Adrenal gland (tissue), 12 donors: ENCODE results near the gene KIF15. TPM values are rescaled to one million over a fixed set of nuclear protein-coding genes. Genes with fewer than 3 reads are reported as not detected.

ENCODE experiments used
- DNase-seq, 7 donors: peaks; one replicate each; pipeline ENCODE4 v3.0.0-alpha.2; 2019 to 2020
- H3K27ac ChIP-seq, 5 donors: fragments of 200-600 bp; sonication (generic) in 4 of 5; 1 replicate in 3 of 5; 2 replicates in 2 of 5; pipeline versions ENCODE4 v1.5.1 to v1.8.0; 2016 to 2020; ENCODE audit warnings: mild to moderate bottlenecking in 1 of 5
- H3K27me3 ChIP-seq: fragments of 200-600 bp; 2 replicates; pipeline ENCODE4 v1.8.0; 2021
- H3K36me3 ChIP-seq, 2 donors: fragments of 200-600 bp; replicated peaks in 1 of 2; 1 replicate in 1 of 2; 2 replicates in 1 of 2; pipeline versions ENCODE4 v1.5.1 to v1.8.0; 2018 to 2022
- H3K4me1 ChIP-seq, 2 donors: fragments of 200-600 bp; replicated peaks in 1 of 2; 1 replicate in 1 of 2; 2 replicates in 1 of 2; pipeline versions ENCODE4 v1.5.1 to v1.8.0; 2018 to 2021
- H3K4me3 ChIP-seq, 4 donors: fragments of 200-600 bp; sonication (generic) in 3 of 4; one replicate each; pipeline ENCODE4 v1.5.1; 2016 to 2018
- H3K9me3 ChIP-seq, 3 donors: fragments of 200-600 bp; sonication (generic) in 1 of 3; replicated peaks in 1 of 3; 1 replicate in 2 of 3; 2 replicates in 1 of 3; pipeline versions ENCODE4 v1.5.1 to v1.8.0; 2016 to 2021
- POLR2A ChIP-seq, 2 donors: fragments of 450-650 bp; IDR thresholded peaks; one replicate each; pipeline ENCODE4 v1.6.1; 2017; ENCODE audit warnings: antibody characterized with exemption in 2 of 2, mild to moderate bottlenecking in 2 of 2, moderate library complexity in 1 of 2
- WGBS, 4 donors: extraction: QIAGEN DNeasy Blood & Tissue Kit in 2 of 4; methylation state at CpG; one replicate each; pipeline versions ENCODE4 v1.1.5 to v1.1.7; 2013 to 2017; 5-methylcytosine and 5-hydroxymethylcytosine counted together
- intact Hi-C, 2 donors: fragments of 100-400 bp; cut with DNase I; formaldehyde crosslinking; loops; one replicate each; pipeline versions ENCODE4 v1.14.1 to v1.15.0; 2022 to 2023
- microRNA counts, 2 donors: library from miRNA; unstranded; fragments of <30 nt; microRNA quantifications; one replicate each; lab custom pipeline; 2016
- polyA plus RNA-seq, 3 donors: library from polyadenylated mRNA; stranded (reverse); fragments of 200-250 nt in 2 of 3; fragments of 350-450 nt in 1 of 3; fragmentation: Illumina TruSeq in 1 of 3; extraction: RNeasy Lipid Tissue Mini Kit (QIAGEN cat#74804) in 1 of 3; gene quantifications; one replicate each; pipeline ENCODE4 v1.2.3, GENCODE V29; 2013 to 2014
- total RNA-seq, 9 donors: library from RNA; depleted of rRNA in 4 of 9; stranded (reverse); fragments of >200 nt in 4 of 9; fragments of 120-200 nt in 1 of 9; fragmentation: NEBNext Ultra II Directional in 1 of 9; extraction: Animal tissue kit (Norgen Biotek cat#: 25700) in 1 of 9; gene quantifications; one replicate each; pipeline versions ENCODE4 v1.1.0 to v1.2.4, GENCODE V29; 2013 to 2023
- TF ChIP-seq, protein P1 (sequence below), 6 experiments: fragments of 450-650 bp in 4 of 6; fragments of 200-600 bp in 2 of 6; sonication (generic) in 1 of 6; IDR thresholded peaks; 1 replicate in 5 of 6; 2 replicates in 1 of 6; pipeline versions ENCODE4 v1.5.1 to v1.8.0; 2016 to 2021; ENCODE audit warnings: antibody characterized with exemption in 6 of 6, mild to moderate bottlenecking in 2 of 6, moderate library complexity in 1 of 6
- donor health status: healthy with polysubstance abuse.
- donor health status: Bipolar disorder and iron deficiency.
- donor health status: DM: yes; HTN: yes; CAD: no.
- donor health status: DM: no; HTN: no; CAD: no.
- donor health status: DM: no; HTN: no; CAD: no.
- donor health status: DM: yes; HTN: yes; CAD: no.

The KIF15 gene
- total and polyA plus RNA-seq, 12 donors: 0.20 to 10.2 (median 0.65) TPM

DNA sequence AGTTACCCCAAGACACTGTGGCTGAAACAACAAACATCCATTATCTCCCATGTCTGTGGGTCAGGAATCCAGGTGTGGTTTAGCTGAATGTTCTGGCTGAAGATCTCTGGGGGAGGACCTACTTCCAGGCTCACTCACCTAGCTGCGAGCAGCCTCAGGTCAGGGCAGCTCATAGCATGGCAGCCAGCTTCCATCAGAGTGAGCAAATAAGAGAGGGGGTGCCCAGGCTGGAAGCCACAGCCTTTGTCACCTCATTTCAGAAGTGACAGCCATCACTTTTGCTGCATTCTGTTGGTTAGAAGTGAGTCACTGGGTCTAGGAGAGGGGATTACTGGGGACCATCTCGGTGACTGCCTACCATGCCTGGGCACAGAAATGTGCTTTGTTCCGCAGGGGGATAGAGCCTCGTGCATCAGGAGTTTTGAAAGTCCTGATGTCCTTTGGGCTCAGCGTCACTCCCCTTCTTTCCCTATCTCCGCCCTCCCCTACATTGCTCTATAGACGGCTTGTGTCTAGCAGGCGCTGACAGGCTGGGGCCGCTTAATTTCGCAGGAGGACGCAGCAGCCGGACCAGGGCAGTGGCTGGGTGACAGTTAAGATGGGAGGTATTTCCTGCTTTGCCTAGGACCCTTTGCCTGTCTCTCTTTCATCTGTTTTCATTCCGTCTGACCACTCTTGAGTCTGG is 138.2 kb downstream of the KIF15 start:
- Histone ChIP-seq H3K9me3 (no peaks in the 10 kb centered on the region), H3K4me3 (no peak overlapping the region), H3K4me1 (no peaks in the 10 kb centered on the region), H3K27me3 (peaks cover 11% of the 10 kb centered on the region), H3K36me3 (no peaks in the 10 kb centered on the region), H3K27ac (no peak overlapping the region)
- intact Hi-C loops: no loop called here
- 61 to 68% (median 62%) methylated on average over 13 of the region's 13 CpGs for WGBS, 4 donors
- no peak for DNase-seq
- TF ChIP-seq, protein P1, sequence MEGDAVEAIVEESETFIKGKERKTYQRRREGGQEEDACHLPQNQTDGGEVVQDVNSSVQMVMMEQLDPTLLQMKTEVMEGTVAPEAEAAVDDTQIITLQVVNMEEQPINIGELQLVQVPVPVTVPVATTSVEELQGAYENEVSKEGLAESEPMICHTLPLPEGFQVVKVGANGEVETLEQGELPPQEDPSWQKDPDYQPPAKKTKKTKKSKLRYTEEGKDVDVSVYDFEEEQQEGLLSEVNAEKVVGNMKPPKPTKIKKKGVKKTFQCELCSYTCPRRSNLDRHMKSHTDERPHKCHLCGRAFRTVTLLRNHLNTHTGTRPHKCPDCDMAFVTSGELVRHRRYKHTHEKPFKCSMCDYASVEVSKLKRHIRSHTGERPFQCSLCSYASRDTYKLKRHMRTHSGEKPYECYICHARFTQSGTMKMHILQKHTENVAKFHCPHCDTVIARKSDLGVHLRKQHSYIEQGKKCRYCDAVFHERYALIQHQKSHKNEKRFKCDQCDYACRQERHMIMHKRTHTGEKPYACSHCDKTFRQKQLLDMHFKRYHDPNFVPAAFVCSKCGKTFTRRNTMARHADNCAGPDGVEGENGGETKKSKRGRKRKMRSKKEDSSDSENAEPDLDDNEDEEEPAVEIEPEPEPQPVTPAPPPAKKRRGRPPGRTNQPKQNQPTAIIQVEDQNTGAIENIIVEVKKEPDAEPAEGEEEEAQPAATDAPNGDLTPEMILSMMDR (IDR thresholded peaks at IDR 0.05): no peak
- TF ChIP-seq POLR2A (IDR thresholded peaks at IDR 0.05): no peak

DNA sequence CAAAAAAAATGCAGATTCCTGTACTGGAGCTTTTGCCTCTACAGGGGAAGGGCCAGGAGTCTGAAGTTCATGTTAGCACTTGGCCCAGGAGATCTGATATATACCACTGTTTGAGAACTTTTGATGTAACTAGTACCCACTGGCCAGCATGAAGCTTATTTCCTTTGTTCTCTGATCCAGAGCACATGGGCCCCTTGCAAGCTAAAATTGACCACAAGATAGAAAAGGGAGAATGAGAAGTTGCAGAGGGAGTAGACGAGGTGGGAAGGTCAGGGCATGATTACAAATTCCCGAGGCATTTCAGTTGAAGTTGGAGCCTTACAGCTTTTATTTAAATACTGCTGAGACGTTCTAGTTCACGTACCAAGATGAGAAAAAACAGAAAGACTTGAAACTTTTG is 141.0 kb downstream of the KIF15 start:
- no peaks in the 10 kb centered on the region for H3K4me1 ChIP-seq
- peaks cover 11% of the 10 kb centered on the region for H3K27me3 ChIP-seq
- no peak for TF ChIP-seq POLR2A (IDR thresholded peaks at IDR 0.05)
- TF ChIP-seq, protein P1 (IDR thresholded peaks at IDR 0.05): no peak
- H3K9me3 ChIP-seq: no peaks in the 10 kb centered on the region
- WGBS, 4 donors: 50 to 58% (median 51%) methylated on average over 4 of the region's 4 CpGs
- intact Hi-C loops: no loop called here
- no peak for DNase-seq
- no peaks in the 10 kb centered on the region for H3K36me3 ChIP-seq
- H3K27ac ChIP-seq: no peak overlapping the region
- no peak overlapping the region for H3K4me3 ChIP-seq

MicroRNA genes within 50 kb of the gene (microRNA counts, 767-probe panel; counts per million panel counts)
- microRNA hsa-miR-564 (lab: Ali Mortazavi, UCI): 0 counts per million in 2 donors

Other genes with a start within 250 kb of the KIF15 start
- gene ZKSCAN7, start 206.6 kb upstream of the KIF15 start, total RNA-seq: 10 to 100 TPM in 2 of 9 donors, 1 to 10 TPM in 7; 3.7 to 11.2 (median 5.6) TPM
- gene ZKSCAN7, start 206.6 kb upstream of the KIF15 start, polyA plus RNA-seq: 1 to 10 TPM; 1.9 to 7.5 (median 3.6) TPM
- gene ZNF660, start 176.8 kb upstream of the KIF15 start, total RNA-seq: 10 to 100 TPM in 1 of 9 donors, 1 to 10 TPM in 7, under 1 TPM in 1; 0.83 to 14.4 (median 3.1) TPM
- 1 to 10 TPM; 1.3 to 1.9 (median 1.4) TPM for gene ZNF660, start 176.8 kb upstream of the KIF15 start, polyA plus RNA-seq
- 10 to 100 TPM in 8 of 9 donors, 1 to 10 TPM in 1; 7.2 to 23.9 (median 14.2) TPM for gene ZNF197, start 136.8 kb upstream of the KIF15 start, total RNA-seq
- gene ZNF197, start 136.8 kb upstream of the KIF15 start, polyA plus RNA-seq: 10 to 100 TPM in 2 of 3 donors, 1 to 10 TPM in 1; 9.4 to 17.5 (median 13.0) TPM
- 10 to 100 TPM in 3 of 9 donors, 1 to 10 TPM in 6; 2.8 to 13.7 (median 6.9) TPM for gene ZNF35, start 113.1 kb upstream of the KIF15 start, total RNA-seq
- 1 to 10 TPM; 3.5 to 7.4 (median 4.5) TPM for gene ZNF35, start 113.1 kb upstream of the KIF15 start, polyA plus RNA-seq
- 10 to 100 TPM in 1 of 9 donors, 1 to 10 TPM in 8; 2.7 to 10.2 (median 5.6) TPM for gene ZNF502, start 49.1 kb upstream of the KIF15 start, total RNA-seq
- 1 to 10 TPM; 4.1 to 9.0 (median 5.6) TPM for gene ZNF502, start 49.1 kb upstream of the KIF15 start, polyA plus RNA-seq
- 1 to 10 TPM in 8 of 9 donors, under 1 TPM in 1; 0.06 to 4.6 (median 2.1) TPM for gene ZNF501, start 32.2 kb upstream of the KIF15 start, total RNA-seq
- gene ZNF501, start 32.2 kb upstream of the KIF15 start, polyA plus RNA-seq: 1 to 10 TPM in 2 of 3 donors, under 1 TPM in 1; 0.74 to 2.0 (median 1.6) TPM
- gene KIAA1143, start 175 bp upstream of the KIF15 start, total RNA-seq: 10 to 100 TPM; 15.7 to 43.6 (median 26.3) TPM
- 10 to 100 TPM in 1 of 3 donors, 1 to 10 TPM in 2; 6.7 to 55.1 (median 6.7) TPM for gene KIAA1143, start 175 bp upstream of the KIF15 start, polyA plus RNA-seq
- 10 to 100 TPM in 8 of 9 donors, 1 to 10 TPM in 1; 7.5 to 41.7 (median 27.9) TPM for gene TMEM42, start 100.1 kb downstream of the KIF15 start, total RNA-seq
- gene TMEM42, start 100.1 kb downstream of the KIF15 start, polyA plus RNA-seq: 10 to 100 TPM; 13.0 to 38.6 (median 33.8) TPM
- gene TGM4, start 112.8 kb downstream of the KIF15 start, total RNA-seq: 1 to 10 TPM in 1 of 9 donors, under 1 TPM in 3, not detected in 5; 0.18 to 2.2 (median 0.23) TPM
- gene TGM4, start 112.8 kb downstream of the KIF15 start, polyA plus RNA-seq: under 1 TPM; 0.10 to 0.24 (median 0.22) TPM
- 100 to 1,000 TPM in 4 of 9 donors, 10 to 100 TPM in 5; 66.1 to 143 (median 97.0) TPM for gene ZDHHC3, start 214.4 kb downstream of the KIF15 start, total RNA-seq
- gene ZDHHC3, start 214.4 kb downstream of the KIF15 start, polyA plus RNA-seq: 100 to 1,000 TPM in 1 of 3 donors, 10 to 100 TPM in 2; 30.1 to 148 (median 34.7) TPM
- 100 to 1,000 TPM in 4 of 9 donors, 10 to 100 TPM in 5; 72.9 to 214 (median 93.0) TPM for gene EXOSC7, start 214.4 kb downstream of the KIF15 start, total RNA-seq
- gene EXOSC7, start 214.4 kb downstream of the KIF15 start, polyA plus RNA-seq: 10 to 100 TPM; 68.9 to 80.2 (median 73.4) TPM